Panc1 (cell line): ENCODE data around the gene SRRT. TPM values are rescaled to one million over a fixed set of nuclear protein-coding genes. Genes with fewer than 3 reads are reported as not detected.
A peak's percentile ranks its signal among the peaks of the same experiment; 100 is the strongest.

ENCODE experiments used
- ATAC-seq: fragments of 200-7000 bp; cut with Tn5 transposase; 2 replicates; pipeline ENCODE4 v1.9.1; 2020; ENCODE audit warnings: mild to moderate bottlenecking, moderate library complexity
- BruUV-seq: library from RNA; stranded (reverse); fragments of 400-500 nt; replicated peaks from 2 replicates; lab custom pipeline; 2021; lab: Mats Ljungman, UMichigan
- CTCF ChIA-PET: fragments of 300-600 bp; sonication (Branson Sonifier 250); formaldehyde crosslinking; loops from one replicate; lab custom pipeline; 2022; ENCODE audit warnings: antibody characterized with exemption; lab: Charles Lee
- POLR2A ChIA-PET: fragments of 300-600 bp; sonication (Branson Sonifier 250); formaldehyde crosslinking; loops from one replicate; lab custom pipeline; 2022; ENCODE audit warnings: antibody characterized with exemption; lab: Charles Lee
- DNase-seq: peaks from one replicate; pipeline ENCODE4 v3.0.0-alpha.2; 2010; ENCODE audit warnings: low read depth, low spot score
- H3K27ac ChIP-seq: 2 replicates; pipeline ENCODE4 v1.5.1; 2011; ENCODE audit warnings: mild to moderate bottlenecking, low read length, inconsistent platforms
- H3K27me3 ChIP-seq: fragments of 200-500 bp; sonication (Bioruptor generic); 2 replicates; pipeline ENCODE4 v1.6.0; 2014; ENCODE audit warnings: low read length, inconsistent platforms; ENCODE audit not compliant: control insufficient read depth, insufficient read depth
- H3K36me3 ChIP-seq: fragments of 200-500 bp; sonication (Bioruptor generic); 2 replicates; pipeline ENCODE4 v1.5.1; 2014; ENCODE audit warnings: inconsistent platforms, mild to moderate bottlenecking, low read length, moderate library complexity; ENCODE audit not compliant: control insufficient read depth, insufficient read depth
- H3K4me1 ChIP-seq: 2 replicates; pipeline ENCODE4 v1.5.1; 2011; ENCODE audit warnings: inconsistent platforms, mild to moderate bottlenecking, low read length, moderate library complexity; ENCODE audit not compliant: control insufficient read depth, insufficient read depth
- H3K4me3 ChIP-seq, 2 experiments: 2 replicates each; pipeline ENCODE4 v1.5.1; 2011 to 2012; ENCODE audit warnings: low read depth in 2 of 2, low read length in 2 of 2, mild to moderate bottlenecking in 2 of 2, inconsistent platforms in 1 of 2, moderate library complexity in 1 of 2
- H3K9me3 ChIP-seq: fragments of 200-500 bp; sonication (Bioruptor generic); 2 replicates; pipeline ENCODE4 v1.5.1; 2014; ENCODE audit warnings: low read depth, mild to moderate bottlenecking, inconsistent platforms, low read length, moderate library complexity; ENCODE audit not compliant: control insufficient read depth, insufficient read depth
- POLR2AphosphoS5 ChIP-seq: IDR thresholded peaks from 2 replicates; pipeline ENCODE4 v1.6.1; 2012; ENCODE audit warnings: mild to moderate bottlenecking, low read depth, low read length, moderate library complexity
- REST ChIP-seq, 2 experiments: IDR thresholded peaks; 2 replicates each; pipeline ENCODE4 v1.6.1; 2011 to 2012; ENCODE audit warnings: low read depth in 2 of 2, control low read depth in 1 of 2, low read length in 1 of 2, mild to moderate bottlenecking in 1 of 2, moderate library complexity in 1 of 2; ENCODE audit not compliant: insufficient read depth in 1 of 2
- SIN3A ChIP-seq: IDR thresholded peaks from 2 replicates; pipeline ENCODE4 v1.6.1; 2012; ENCODE audit warnings: low read depth, mild to moderate bottlenecking, low read length, moderate library complexity, borderline replicate concordance; ENCODE audit not compliant: insufficient read depth
- TCF7L2 ChIP-seq: IDR thresholded peaks from 2 replicates; pipeline ENCODE4 v1.6.1; 2011; ENCODE audit warnings: mild to moderate bottlenecking, low read depth, low read length, inconsistent platforms
- in situ Hi-C: cut with HindIII; loops from 2 replicates; pipeline ENCODE4 v1.10.0; 2016; ENCODE audit warnings: low sequenced_read_pairs, low pct_unique_long_range_greater_than_20kb
- intact Hi-C: fragments of 100-400 bp; cut with micrococcal nuclease; formaldehyde crosslinking; loops from one replicate; pipeline ENCODE4 v1.10.0; 2022; ENCODE audit not compliant: unreplicated experiment
- total RNA-seq: library from RNA; stranded (reverse); gene quantifications from one replicate; pipeline ENCODE4 v1.2.1, GENCODE V29; 2021; ENCODE audit not compliant: unreplicated experiment
- TF ChIP-seq, protein P1 (sequence below): fragments of 450-650 bp; IDR thresholded peaks from 2 replicates; pipeline ENCODE4 v1.5.1; 2017; ENCODE audit warnings: mild to moderate bottlenecking

SRRT gene
- total RNA-seq, 1 experiment from 2014 or later: 248 TPM

DNA sequence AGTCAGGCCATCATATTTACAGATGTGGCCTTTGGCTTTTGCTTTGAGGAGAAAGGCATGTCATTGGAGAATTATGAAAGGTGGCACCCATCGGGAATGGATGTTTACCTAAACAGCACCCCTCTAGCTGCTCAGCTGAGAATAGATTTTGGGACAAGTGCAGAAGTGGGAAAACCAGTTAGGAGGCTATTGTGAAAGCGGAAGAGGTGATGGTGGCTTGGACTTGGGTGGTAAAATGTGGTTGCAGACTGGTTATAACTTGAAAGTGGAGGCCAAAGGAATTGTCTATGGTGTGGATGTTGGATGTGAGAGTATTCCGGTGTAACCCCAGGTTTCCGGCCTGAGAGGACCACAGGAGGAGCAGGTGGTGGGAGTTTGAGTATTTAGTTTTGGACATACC is 27.5 kb upstream of the SRRT start:
- no peak for TF ChIP-seq TCF7L2
- BruUV-seq: no TSS peak
- Histone ChIP-seq H3K36me3 (no peaks in the 10 kb centered on the region), H3K4me3 (no peak overlapping the region), H3K27me3 (no peaks in the 10 kb centered on the region), H3K4me1 (0 out of 2 replicates have a peak, but pooled peaks cover 3% of the 10 kb centered on the region), H3K9me3 (no peaks in the 10 kb centered on the region), H3K27ac (no peak overlapping the region)
- DNase-seq (no peak), ATAC-seq (no peak)
- in situ Hi-C loops (loop anchor here (25.0 kb wide), 1 partner anchor 135 kb away; the partner anchor contains the start of genes EPO and POP7), intact Hi-C loops (no loop called here)
- ChIA-PET POLR2A (no interaction called here), CTCF (interaction anchor here (0.6 kb wide), 1 partner anchor 288 kb away, joined by 4 read pairs; no protein-coding TSS in a partner anchor)

DNA sequence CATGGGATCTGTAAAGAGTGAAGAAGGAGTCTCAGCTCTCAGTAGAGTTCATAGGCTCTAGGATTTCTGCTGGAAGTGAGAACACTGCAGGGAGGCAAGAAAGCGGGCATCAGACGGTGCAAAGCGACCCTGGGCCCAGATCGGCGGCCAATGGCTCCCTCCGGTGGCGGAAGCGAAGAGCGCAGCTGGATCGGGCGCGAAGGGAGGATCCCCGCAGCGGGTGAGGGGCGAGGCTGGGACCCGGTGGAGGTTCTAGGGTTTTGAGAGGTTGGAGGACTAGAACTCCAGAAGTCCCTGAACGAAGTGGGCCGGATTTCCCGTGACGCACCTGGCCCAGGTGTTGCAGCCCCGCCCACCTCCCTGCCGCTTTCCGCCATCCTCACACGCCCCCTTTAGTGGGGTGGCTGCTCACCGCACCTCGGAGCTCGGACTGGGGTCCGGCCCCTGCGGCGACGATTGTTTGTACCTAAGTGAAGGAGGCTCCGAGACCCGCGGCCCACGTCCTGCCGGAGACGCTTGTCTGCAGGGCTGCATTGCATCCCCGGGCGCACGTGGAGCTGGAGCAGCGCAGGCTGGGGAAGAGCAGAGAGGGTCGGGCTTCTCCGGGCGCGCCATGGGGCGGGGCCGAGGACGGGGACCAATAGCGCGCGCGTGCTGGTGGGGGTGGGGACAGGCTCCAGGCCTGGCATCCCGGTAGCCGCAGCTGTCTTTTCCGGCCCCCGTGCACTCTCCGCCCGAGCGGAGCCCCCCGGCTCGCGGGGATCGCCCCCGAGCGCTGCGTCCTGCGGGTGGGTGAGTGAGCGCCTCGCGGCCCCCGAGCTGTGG is 22.6 kb upstream of the SRRT start, which contains the start of gene SLC12A9:
SLC12A9 (plus strand) TSS at position 666 of the 825 bp plus-strand sequence. CDS start 1,485 bp downstream, outside the sequence.
- Histone ChIP-seq H3K9me3 (no peaks in the 10 kb centered on the region), H3K27ac (peak within 1 kb of the TSS; percentile 74), H3K27me3 (no peaks in the 10 kb centered on the region), H3K36me3 (no peaks in the 10 kb centered on the region), H3K4me1 (peaks cover 3% of the 10 kb centered on the region; the same call in 1 of the 2 replicates), H3K4me3 (peak within 1 kb of the TSS; percentile 80)
- intact Hi-C loops: loop anchor here (1.0 to 5.0 kb wide), 2 partner anchors 50 to 147 kb away; no protein-coding TSS in a partner anchor
- BruUV-seq: no TSS peak
- ChIA-PET CTCF (interaction anchor here (0.5 to 1.9 kb wide), 13 partner anchors 18 to 266 kb away, joined by 3 to 20 read pairs (median 4); partner anchors contain the start of genes EPHB4, FBXO24 and POP7), POLR2A (interaction anchor here (0.7 kb wide), 2 partner anchors 37 to 63 kb away, joined by 8 to 12 read pairs; no protein-coding TSS in a partner anchor)
- ATAC-seq (peak; percentile 99), DNase-seq (peak; percentile 45)
- TF ChIP-seq REST (IDR thresholded peaks at IDR 0.05; ENCODE audit: insufficient read depth in 1 of 2, low read depth in 2 of 2, low read length in 1 of 2) (0 out of 4 replicates have a peak, but pooled peaks of 1 of the 2 experiments have one; percentile 34), SIN3A (peak; percentile 92; the same call in 1 of the 2 replicates), POLR2AphosphoS5 (no peak), TCF7L2 (no peak)
- TF ChIP-seq, protein P1, sequence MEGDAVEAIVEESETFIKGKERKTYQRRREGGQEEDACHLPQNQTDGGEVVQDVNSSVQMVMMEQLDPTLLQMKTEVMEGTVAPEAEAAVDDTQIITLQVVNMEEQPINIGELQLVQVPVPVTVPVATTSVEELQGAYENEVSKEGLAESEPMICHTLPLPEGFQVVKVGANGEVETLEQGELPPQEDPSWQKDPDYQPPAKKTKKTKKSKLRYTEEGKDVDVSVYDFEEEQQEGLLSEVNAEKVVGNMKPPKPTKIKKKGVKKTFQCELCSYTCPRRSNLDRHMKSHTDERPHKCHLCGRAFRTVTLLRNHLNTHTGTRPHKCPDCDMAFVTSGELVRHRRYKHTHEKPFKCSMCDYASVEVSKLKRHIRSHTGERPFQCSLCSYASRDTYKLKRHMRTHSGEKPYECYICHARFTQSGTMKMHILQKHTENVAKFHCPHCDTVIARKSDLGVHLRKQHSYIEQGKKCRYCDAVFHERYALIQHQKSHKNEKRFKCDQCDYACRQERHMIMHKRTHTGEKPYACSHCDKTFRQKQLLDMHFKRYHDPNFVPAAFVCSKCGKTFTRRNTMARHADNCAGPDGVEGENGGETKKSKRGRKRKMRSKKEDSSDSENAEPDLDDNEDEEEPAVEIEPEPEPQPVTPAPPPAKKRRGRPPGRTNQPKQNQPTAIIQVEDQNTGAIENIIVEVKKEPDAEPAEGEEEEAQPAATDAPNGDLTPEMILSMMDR: peak; percentile 95
- in situ Hi-C loops: no loop called here
